Upper lobe of left lung (tissue), 6 donors: Measurements from ENCODE around the gene UBE2F. TPM values are rescaled to one million over a fixed set of nuclear protein-coding genes. Genes with fewer than 3 reads are reported as not detected.

Source experiments
- ATAC-seq, 2 donors: fragments of 200-7000 bp; cut with Tn5 transposase; one replicate each; pipeline ENCODE4 v1.9.1; 2022; ENCODE audit warnings: mild to moderate bottlenecking in 2 of 2, moderate library complexity in 2 of 2; ENCODE audit not compliant: low FRiP score in 2 of 2
- DNase-seq, 2 donors: peaks; one replicate each; pipeline ENCODE4 v3.0.0-alpha.2; 2019 to 2020
- H3K27ac ChIP-seq, 4 donors: fragments of 200-600 bp; sonication (generic); one replicate each; pipeline ENCODE4 v1.5.1; 2016 to 2019
- H3K27me3 ChIP-seq, 4 donors: fragments of 200-600 bp; sonication (generic); one replicate each; pipeline ENCODE4 v1.5.1; 2017 to 2019
- H3K36me3 ChIP-seq, 4 donors: fragments of 200-600 bp; sonication (generic); one replicate each; pipeline ENCODE4 v1.5.1; 2016 to 2019
- H3K4me1 ChIP-seq, 4 donors: fragments of 200-600 bp; sonication (generic); one replicate each; pipeline ENCODE4 v1.5.1; 2018 to 2019
- H3K4me3 ChIP-seq, 4 donors: fragments of 200-600 bp; sonication (generic); one replicate each; pipeline ENCODE4 v1.5.1; 2017 to 2019; ENCODE audit warnings: mild to moderate bottlenecking in 2 of 4, moderate library complexity in 1 of 4
- H3K9me3 ChIP-seq, 4 donors: fragments of 200-600 bp; sonication (generic); one replicate each; pipeline ENCODE4 v1.5.1; 2018 to 2019
- EP300 ChIP-seq, 4 donors: sonication (generic); formaldehyde crosslinking; IDR thresholded peaks; one replicate each; pipeline ENCODE4 v1.5.1; 2017; ENCODE audit warnings: antibody characterized with exemption in 4 of 4, control low read depth in 2 of 4
- POLR2A ChIP-seq, 4 donors: fragments of 450-650 bp; IDR thresholded peaks; one replicate each; pipeline ENCODE4 v1.5.1; 2016 to 2017; ENCODE audit warnings: antibody characterized with exemption in 4 of 4, mild to moderate bottlenecking in 2 of 4
- POLR2AphosphoS5 ChIP-seq, 2 donors: sonication (generic); formaldehyde crosslinking; IDR thresholded peaks; one replicate each; pipeline ENCODE4 v1.5.1; 2017; ENCODE audit warnings: antibody characterized with exemption in 2 of 2
- WGBS, 2 donors: methylation state at CpG; one replicate each; pipeline ENCODE4 v1.1.5; 2017 to 2018; 5-methylcytosine and 5-hydroxymethylcytosine counted together
- total RNA-seq, 6 donors: library from RNA; depleted of rRNA in 4 of 6; stranded (reverse); fragments of >200 nt in 4 of 6; gene quantifications; one replicate each; pipeline versions ENCODE4 v1.1.0 to v1.2.1, GENCODE V29; 2016 to 2021
- TF ChIP-seq, protein P1 (sequence below), 6 experiments: fragments of 450-650 bp in 4 of 6; fragments of 200-600 bp in 2 of 6; sonication (generic) in 2 of 6; IDR thresholded peaks; one replicate each; pipeline ENCODE4 v1.5.1; 2016 to 2019; ENCODE audit warnings: antibody characterized with exemption in 6 of 6
- donor health status: DM: no; HTN: no; CAD: no; lungs with moderate emphysema.
- donor health status: DM: no; HTN: yes; CAD: no; lungs with severe emphysema.

The UBE2F gene
- total RNA-seq, 6 donors from 2014 or later = 11.5 to 65.5 (median 39.8) TPM

DNA sequence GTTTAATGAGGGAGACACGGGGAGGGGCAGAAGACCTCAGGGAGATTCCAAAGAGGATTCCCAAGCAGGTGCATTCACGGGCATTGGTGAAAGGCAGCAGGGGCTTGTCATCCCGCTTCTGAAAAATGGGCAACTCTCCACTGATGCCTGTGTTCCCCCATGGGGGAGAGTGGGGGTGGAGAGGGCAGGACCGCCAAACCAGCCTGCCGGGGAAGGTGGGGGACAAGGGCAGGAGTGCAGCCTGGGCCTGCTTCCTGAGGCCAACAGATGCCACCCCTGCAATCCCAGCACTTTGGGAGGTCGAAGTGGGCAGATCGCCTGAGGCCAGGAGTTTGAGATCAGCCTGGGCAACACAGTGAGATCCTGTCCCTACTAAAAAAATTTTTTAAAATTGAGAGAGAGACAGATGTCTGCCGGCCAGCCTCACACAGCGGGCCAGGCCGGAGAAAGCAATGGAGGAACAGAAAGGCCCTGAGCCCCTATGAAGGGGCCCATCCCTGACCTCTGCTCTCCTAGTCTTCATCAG, 44.8 kb upstream of the UBE2F start:
- H3K27me3 ChIP-seq = no peaks in the 10 kb centered on the region
- ATAC-seq (no peak), DNase-seq (no peak)
- TF ChIP-seq, protein P1, sequence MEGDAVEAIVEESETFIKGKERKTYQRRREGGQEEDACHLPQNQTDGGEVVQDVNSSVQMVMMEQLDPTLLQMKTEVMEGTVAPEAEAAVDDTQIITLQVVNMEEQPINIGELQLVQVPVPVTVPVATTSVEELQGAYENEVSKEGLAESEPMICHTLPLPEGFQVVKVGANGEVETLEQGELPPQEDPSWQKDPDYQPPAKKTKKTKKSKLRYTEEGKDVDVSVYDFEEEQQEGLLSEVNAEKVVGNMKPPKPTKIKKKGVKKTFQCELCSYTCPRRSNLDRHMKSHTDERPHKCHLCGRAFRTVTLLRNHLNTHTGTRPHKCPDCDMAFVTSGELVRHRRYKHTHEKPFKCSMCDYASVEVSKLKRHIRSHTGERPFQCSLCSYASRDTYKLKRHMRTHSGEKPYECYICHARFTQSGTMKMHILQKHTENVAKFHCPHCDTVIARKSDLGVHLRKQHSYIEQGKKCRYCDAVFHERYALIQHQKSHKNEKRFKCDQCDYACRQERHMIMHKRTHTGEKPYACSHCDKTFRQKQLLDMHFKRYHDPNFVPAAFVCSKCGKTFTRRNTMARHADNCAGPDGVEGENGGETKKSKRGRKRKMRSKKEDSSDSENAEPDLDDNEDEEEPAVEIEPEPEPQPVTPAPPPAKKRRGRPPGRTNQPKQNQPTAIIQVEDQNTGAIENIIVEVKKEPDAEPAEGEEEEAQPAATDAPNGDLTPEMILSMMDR (IDR thresholded peaks at IDR 0.05) = no peak
- TF ChIP-seq POLR2AphosphoS5 (IDR thresholded peaks at IDR 0.05) (no peak), POLR2A (IDR thresholded peaks at IDR 0.05) (no peak), EP300 (IDR thresholded peaks at IDR 0.05) (no peak)
- H3K36me3 ChIP-seq = no peaks in the 10 kb centered on the region
- WGBS, 2 donors = 94 to 97% methylated on average over 8 to 10 of the region's 10 CpGs
- H3K4me3 ChIP-seq = no peak overlapping the region
- no peak overlapping the region for H3K27ac ChIP-seq
- no peaks in the 10 kb centered on the region for H3K9me3 ChIP-seq
- peaks cover 0 to 10% (median 0%) of the 10 kb centered on the region in 4 donors for H3K4me1 ChIP-seq

DNA sequence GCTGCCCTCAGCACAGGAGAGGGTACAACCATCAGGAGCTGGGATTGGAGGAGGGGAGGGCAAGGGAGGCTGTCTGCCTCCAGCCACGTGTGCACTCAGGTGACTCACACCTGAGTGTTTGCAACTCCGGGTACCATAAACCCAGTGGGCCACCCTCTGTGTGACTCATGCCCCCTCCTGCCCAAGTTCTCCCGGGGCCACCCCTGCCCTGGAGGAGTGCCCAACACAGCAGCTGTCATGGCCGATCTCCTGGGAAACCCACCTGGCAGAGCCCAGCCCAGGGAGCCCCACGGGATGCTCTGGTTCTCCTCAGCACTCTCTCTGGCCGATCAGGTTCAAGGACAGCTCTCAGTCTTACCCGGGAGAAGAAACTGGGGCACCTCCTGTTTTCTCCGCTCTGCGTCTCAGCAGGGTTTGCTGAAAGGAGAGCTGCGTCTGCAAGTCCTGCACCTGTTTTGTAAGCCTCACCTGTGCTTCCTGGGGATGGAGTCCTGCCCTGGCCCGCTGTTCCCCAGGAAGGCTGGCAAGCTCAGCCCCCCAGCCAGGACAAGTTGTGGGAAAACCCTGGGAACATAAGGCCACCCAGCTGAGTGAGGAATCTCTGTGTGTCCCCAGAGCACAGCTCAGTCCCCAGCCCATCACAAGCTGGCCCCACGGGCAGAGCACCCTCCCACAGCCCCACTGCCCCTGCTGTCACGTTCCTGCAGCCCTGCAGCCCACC, 44.0 kb upstream of the UBE2F start:
- TF ChIP-seq POLR2AphosphoS5 (IDR thresholded peaks at IDR 0.05) (no peak), EP300 (IDR thresholded peaks at IDR 0.05) (no peak), POLR2A (IDR thresholded peaks at IDR 0.05) (no peak)
- TF ChIP-seq, protein P1 (IDR thresholded peaks at IDR 0.05) = no peak
- Histone ChIP-seq H3K4me1 (peaks cover 0 to 10% (median 0%) of the 10 kb centered on the region in 4 donors), H3K4me3 (peak overlapping the region in 1 of 4 donors; percentile 35), H3K36me3 (no peaks in the 10 kb centered on the region), H3K27ac (peak overlapping the region in 3 of 4 donors; percentile 40 to 69 (median 45)), H3K9me3 (no peaks in the 10 kb centered on the region), H3K27me3 (no peaks in the 10 kb centered on the region)
- DNase-seq = no peak
- 49 to 54% methylated on average over 8 to 13 of the region's 13 CpGs for WGBS, 2 donors
- ATAC-seq = peak in 1 of 2 donors; percentile 44

DNA sequence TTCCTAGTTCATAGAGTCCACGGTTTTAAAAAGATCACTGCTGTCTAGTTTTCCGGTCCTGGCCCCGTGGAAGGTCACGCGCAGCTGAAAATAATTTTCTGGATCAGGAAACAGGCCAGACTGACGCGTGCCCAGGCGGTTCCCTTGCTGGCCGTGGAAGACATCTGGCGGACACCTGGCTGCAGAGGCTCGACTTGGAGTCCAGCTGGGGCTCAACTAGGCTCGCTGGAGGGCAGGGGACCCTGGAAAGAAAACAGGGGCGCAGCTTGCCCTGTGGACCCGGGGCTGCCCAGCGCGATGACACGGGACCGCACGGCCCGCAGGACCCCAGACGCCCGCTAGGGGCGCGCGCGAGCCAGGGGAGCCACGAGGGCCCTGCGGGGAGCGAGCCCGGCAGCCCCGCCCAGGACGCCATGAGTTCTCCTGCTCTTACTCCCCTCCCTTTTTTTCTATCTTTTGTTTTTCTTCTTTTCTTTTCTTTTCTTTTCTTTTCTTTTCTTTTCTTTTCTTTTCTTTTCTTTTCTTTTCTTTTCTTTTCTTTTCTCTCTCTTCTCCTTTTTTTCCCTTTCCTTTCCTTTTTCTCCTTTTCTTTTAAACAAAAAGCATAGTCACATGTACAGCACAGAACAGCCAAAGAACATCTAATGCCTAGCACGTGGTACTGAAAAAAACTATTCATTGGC, 43.2 kb upstream of the UBE2F start:
- peak; percentile 86 to 98 for ATAC-seq
- WGBS, 2 donors = 24 to 29% methylated on average over 33 of the region's 33 CpGs
- DNase-seq = peak; percentile 70 to 96
- TF ChIP-seq POLR2A (IDR thresholded peaks at IDR 0.05) (no peak), POLR2AphosphoS5 (IDR thresholded peaks at IDR 0.05) (peak; percentile 37 to 50)
- TF ChIP-seq, protein P1 (IDR thresholded peaks at IDR 0.05) = peak; percentile 90 to 96 (median 93)
- H3K27me3 ChIP-seq = no peaks in the 10 kb centered on the region
- H3K36me3 ChIP-seq = no peaks in the 10 kb centered on the region
- no peaks in the 10 kb centered on the region for H3K9me3 ChIP-seq
- peak overlapping the region in 3 of 4 donors; percentile 9 to 36 (median 35) for H3K4me3 ChIP-seq
- peaks cover 0 to 10% (median 0%) of the 10 kb centered on the region in 4 donors for H3K4me1 ChIP-seq
- H3K27ac ChIP-seq = peak overlapping the region in 3 of 4 donors; percentile 40 to 69 (median 45)

DNA sequence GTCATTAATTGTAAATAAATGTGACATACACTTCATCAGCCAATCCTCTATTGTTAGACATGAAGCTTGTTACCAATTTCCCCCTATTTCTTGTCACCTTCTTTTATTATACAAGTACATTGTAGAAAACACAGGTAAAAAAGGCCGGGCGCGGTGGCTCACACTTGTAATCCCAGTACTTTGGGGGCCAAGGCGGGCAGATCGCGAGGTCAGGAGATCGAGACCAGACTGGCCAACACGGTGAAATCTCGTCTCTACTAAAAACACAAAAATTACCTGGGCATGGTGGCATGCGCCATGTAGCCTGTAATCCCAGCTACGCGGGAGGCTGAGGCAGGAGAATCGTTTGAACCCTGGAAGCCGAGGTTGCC, 42.7 kb upstream of the UBE2F start:
- WGBS, 2 donors = 91 to 94% methylated on average over 14 of the region's 14 CpGs
- no peak for DNase-seq
- ATAC-seq = no peak

More for the DNA sequence above, 42.7 kb upstream of the UBE2F start:
- no peaks in the 10 kb centered on the region for H3K36me3 ChIP-seq
- H3K9me3 ChIP-seq = no peaks in the 10 kb centered on the region
- TF ChIP-seq EP300 (IDR thresholded peaks at IDR 0.05) = no peak
- TF ChIP-seq, protein P1 (IDR thresholded peaks at IDR 0.05) = no peak
- TF ChIP-seq POLR2AphosphoS5 (IDR thresholded peaks at IDR 0.05) = no peak
- TF ChIP-seq POLR2A (IDR thresholded peaks at IDR 0.05) = no peak
- H3K4me1 ChIP-seq = peaks cover 0 to 10% (median 0%) of the 10 kb centered on the region in 4 donors
- no peak overlapping the region for H3K27ac ChIP-seq
- no peak overlapping the region for H3K4me3 ChIP-seq
- H3K27me3 ChIP-seq = no peaks in the 10 kb centered on the region
